Fibroblast of skin of left quadriceps (primary cell): ENCODE results near the gene CEP104.

ENCODE experiments used
- DNase-seq, 2 experiments: peaks; one replicate each; pipeline ENCODE4 v3.0.0-alpha.2; 2013; ENCODE audit warnings: low read depth in 2 of 2

The CEP104 gene

DNA sequence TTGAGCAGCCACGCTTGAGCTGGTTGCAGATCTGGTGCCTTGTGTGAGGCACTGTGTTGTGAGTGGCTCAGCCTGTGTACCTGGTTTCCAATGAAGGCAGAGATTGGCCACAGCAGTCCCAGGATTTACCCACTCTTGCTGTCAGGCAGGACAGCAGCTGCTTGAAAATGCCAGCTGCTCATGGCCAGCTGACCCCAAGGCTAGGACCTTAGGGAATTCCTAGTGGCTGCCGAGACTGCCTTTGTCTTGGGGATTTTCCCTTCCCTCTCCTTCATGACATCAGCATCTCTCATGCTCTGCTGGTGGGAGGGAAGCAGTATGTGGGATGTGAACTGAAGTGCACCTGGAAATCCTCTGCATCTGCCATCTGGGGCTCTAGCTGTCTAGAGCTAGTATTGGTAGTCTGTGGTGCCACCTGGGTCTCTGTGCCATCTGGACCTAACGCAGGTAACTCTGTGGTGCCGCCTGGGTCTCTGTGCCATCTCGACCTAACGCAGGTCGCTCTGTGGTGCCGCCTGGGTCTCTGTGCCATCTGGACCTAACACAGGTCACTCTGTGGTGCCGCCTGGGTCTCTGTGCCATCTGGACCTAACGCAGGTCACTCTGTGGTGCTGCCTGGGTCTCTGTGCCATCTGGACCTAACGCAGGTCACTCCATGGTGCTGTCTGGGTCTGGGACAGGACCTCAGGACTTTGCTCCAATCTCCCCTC, 56.9 kb downstream of the CEP104 start:
- no peak for DNase-seq

DNA sequence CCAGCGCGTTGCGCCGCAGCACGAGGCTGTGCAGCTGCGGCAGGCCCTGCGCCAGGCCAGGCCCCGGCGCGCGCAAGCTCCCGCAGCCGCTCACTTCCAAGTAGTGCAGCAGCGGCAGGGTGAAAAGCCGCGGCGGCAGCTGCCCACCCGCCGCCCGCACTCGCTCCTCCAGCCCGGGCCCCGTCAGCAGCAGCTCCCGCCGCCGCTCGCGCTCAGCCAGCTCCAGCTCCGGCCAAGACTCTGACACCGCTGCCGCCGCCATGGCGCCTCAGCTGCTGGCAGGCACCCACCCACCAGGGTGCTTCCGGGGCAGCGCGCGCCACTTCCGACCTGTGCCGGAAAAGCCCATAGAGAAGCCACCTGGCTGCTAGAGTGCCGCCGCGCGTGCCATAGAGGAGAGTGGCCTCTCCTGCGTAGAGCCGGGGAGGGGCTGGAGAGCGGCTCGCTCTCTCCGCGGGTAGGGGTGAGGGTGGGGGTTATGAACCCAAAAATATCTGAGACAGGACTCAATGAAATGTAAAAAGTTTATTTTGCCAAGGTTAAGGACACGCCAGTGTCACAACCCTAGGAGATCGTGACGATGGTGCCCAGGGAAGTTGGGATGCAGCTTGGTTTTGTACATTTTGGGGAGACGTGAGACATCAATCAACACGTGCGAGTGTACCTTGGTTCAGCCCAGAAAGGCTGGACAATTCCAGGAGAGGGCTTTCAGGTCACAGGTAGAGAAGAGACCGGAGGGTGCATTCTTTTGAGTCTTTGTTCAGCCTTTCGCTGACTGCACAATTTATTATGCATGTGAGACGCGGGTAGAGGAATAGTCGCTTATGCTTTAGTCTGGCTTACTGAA, 60.6 kb downstream of the CEP104 start, which contains the start of gene LRRC47:
Gene LRRC47 (minus strand): TSS at position 284 of the 847 bp plus-strand sequence. CDS start 22 bp downstream, at position 262.
- DNase-seq: peak; percentile 68 to 77

DNA sequence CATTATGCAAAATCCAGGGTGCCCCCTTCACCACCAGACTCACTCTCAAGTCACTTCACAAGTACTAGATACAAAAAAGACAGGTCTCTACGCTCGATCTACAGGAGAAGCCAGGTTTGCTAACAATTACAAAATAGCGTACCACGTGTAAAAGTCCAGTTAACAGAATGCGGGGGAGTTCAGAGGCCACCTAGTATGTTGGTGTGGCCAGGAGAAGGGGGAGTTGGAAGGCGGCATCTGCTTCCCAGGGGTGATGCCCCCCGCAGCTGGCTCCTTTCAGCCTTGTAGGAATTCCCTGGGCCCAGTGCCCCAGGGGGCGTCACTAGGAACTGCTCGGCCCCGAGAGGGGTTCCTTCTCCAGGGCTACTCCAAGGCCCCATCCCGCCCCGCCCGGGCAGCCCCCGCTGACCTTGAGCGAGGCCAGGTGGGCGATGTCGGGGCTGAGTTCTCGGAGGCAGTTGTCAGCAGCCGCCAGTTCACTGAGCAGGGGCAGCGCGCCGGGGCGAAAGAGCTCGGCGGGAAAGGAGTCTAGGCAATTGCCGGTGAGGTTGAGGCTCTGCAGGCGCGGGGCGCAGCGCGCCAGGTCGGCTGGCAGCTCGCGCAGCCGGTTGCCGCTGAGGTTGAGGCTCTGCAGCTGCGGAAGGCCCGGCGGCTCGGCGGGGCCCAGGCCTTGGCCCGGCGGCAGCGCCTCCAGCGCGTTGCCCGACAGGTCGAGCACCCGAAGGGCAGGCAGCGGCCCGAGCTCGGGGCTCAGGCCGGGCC, 61.4 kb downstream of the CEP104 start:
- no peak for DNase-seq

DNA sequence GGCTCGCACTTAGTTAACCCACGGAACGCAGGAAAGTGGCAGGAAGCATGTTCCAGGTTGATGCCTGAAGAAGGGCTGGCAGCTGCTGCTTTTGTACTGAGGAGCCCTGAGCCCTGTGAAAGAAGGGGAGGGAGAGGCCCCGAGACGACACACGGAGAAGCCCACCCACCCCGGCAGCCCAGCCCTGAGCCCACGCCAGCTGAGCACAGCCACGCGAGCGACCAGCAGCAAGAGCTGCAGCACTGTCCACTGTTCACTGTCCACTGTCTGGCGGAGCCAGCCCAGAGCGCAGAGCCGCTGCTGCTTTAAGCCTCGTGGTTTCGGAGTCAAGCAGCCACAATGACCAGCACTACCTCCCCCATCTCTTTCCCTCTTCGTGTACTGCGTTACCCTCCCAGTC, 66.1 kb downstream of the CEP104 start:
- DNase-seq: no peak

DNA sequence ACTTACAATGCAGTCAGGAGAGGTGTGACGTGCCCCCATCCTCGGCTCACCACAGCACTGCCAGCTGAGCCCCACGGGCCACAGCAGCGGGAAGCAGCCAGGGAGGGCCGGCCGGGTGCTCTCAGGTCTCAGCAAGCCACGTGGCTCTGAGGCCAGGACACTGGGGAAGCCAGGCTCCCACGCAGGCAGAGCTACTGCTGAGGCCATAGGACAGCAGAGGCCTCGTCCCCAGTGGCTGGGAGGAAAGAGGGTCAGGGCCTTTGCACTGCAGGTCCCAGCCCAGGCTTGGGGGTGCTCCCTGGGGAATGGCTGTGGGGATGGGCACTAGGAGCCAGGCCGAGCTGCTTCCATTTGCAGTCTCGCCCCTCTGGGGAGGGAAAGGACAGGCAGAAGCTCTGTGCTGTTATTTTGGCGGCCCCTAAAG, 66.5 kb downstream of the CEP104 start:
- no peak for DNase-seq

DNA sequence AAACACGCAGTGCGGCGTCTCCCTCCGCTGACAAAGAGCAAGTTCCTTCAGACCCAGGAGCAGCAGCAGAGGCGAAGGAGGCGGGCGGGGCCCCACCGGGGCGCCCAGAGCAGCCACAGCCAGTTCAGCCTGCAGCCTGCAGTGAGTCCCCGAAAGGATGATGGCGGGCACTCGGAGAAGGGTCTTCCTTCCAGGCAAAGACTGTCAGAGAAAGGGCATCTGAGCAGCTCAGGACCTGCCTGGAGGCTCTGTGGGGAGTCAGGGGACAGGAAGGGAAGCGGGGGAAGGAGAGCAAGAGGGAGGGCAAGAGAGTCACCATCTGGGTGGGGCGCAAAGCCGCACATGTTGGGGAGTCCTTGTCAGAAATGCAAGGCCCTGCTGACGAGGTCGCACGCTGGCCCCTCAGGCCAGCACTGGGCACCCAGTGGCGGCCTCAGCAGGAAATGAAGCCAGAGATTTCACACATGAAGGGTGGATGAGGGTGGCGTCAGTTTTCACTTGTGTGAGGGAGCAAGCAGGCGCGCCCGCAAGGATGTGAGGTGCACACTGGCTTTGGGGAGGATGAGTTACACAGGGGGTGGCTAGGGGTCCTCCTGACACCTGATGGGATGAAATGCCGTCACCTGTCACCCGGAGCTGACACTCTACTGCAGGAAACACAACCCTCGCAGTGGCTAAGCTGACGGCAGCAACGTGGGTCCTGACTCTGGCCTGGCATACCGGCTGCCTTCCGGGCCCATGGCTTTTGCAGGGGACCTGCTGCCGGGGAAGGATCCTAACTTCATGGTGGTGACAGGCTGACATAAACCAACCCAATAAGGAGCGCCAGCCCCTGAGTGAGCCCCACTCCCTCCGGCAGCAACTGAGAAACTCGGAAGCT, 67.3 kb downstream of the CEP104 start:
- DNase-seq: no peak

DNA sequence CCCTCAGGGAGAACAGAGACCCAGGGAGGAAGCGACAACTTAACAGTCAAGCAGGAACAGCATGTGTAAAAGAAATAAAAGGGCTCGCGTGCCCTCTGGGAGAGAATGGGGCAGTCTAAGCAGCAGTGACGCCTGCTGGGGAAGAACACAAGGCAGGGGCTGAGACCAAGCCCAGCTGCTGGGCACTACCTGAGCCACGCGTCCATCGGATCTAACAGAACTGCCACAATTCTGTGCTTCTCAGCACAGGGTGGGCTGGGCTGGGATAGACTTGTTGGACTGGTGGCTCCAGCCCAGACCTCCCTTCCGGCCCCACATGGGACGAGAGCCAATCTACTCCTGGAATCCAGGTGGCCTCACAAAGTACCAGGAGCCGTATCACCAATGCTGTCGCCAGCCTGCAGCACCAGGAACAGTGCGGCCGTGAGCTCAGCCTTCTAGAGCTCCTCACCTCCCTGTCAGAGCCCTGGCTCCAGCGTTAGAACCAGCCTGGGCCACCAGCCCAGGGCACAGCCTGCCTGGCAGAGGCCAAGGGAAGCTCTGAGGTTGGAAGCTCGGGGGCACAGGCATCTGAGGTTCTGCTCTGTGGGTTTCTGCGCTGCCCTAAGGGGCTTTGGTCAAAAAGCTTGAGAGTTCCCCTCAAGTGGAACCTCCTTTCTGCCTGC, 68.1 kb downstream of the CEP104 start:
- no peak for DNase-seq

DNA sequence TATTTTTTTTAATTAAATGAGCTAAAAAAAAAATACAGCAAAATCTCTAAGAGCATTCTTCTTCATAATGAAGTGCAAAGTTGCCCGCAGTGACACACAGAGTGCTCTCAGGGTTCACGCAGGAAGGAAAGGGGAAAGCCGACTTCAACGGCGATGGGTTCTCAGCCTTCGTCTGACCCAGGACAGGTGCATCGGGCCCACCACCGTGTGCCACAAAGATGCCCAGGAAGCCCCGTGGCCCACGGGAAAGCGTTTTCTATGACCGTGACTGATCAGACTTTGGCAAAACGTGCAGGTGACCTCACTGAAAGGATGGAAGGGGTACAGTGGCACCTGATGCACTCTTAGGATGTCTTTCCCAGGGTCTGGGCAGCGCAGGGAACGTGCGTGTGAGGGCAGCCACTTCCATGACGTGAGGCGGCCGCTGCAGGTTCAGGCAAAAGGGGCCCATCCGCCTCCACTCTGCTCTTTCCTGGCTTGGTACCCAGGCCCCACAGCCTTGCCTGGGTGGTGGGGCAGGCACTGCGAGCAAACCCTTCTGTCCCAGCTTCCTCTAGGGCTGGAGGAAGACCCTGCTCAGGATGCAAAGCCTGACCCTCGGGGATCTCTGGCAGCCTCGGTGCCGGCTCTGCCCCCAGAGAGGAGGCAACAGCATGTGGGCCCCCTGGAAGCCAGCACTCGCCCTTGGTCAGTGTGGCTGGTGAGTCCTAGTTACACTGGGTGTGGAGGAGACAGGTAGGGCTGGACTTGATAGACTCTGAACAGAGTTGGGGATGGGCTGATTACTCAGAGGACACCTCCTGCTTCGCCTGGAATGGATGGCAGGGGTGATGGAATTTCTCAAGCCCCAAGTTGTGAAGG, 69.0 kb downstream of the CEP104 start:
- no peak for DNase-seq

DNA sequence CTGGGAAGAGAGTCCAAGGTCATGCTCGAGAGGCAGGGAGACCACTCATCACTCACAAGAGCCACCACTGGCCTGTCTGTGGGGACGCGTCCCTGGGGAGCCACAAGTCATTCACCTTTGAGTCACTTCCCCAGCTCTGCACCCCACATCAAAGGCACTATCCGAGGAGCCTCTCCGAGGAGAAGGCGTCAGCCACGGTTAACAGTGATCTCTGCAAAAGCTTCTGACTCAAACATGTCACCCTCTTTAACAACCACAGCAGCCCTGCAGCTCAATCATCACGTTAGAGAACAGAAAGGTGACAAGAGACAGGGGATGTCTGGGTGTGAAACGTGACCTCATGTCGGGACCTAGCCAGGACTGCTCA, 69.7 kb downstream of the CEP104 start:
- DNase-seq: no peak

DNA sequence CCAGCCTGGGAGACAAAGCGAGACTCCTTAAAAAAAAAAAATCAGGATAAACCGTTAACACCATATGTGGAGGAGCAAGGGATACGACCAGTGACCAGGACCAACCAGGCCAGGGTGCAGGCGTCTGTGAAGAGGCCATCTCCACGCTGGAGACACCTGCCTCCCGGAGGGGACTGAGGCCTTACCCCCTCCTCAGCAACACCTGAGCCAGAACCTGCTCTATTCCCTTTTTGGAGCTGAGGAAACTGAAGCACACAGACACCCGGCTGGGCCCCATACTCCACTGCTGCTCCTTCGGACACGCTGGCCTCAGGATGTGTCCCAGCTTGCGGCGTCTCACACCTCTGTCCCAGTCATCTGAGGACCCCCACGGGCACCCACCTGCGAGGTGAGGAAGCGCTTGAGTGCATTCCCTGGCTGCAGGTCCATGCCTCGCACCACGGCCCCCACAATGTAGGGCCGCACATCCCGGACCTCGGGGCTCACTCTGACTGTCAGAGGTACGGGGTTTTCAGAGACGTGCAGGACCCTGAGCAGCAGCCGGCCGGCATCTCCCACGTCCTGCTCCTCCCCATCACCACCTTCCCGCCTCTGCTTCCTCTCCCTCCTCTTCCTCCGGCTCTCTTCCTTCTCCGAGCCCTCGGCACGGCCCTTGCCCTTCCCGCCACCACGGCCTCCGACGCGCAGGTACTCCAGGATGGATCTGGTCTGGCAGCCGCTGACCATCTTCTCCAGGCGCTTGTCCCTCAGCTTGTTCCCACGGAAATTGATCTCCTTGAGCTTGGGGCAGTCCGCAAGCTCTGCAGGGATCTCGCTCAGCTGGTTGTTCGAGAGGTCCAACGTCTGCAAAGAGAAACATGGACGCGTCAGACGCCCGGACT, 70.3 kb downstream of the CEP104 start:
- no peak for DNase-seq

DNA sequence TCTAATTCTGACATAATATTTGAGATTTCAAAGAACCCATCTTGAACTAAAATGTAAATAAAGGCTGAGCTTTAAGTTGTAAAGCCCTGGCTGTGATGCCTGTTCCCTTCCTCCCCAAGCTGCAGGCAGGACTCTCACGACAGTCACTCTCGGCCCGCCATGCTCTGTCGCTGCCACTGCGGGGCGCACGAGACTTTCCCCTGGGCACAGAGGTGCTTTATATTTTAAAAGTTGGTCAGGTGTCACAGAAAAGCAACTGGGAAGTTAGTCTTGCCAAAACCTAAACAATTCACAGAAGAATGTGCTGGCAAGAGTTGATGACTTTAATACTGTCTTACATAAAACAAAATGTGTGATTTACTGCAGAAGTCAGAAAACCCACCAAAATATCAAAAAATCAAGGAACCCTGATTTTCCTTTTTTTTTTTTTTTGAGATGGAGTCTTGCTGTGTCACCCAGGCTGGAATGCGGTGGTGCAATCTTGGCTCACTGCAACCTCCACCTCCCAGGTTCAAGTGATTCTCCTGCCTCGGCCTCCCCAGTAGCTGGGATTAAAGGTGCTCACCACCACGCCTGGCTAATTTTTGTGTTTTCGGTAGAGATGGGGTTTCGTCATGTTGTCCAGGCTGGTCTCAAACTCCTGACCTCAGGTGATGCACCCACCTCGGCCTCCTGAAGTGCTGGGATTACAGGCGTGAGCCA, 71.4 kb downstream of the CEP104 start:
- no peak for DNase-seq

DNA sequence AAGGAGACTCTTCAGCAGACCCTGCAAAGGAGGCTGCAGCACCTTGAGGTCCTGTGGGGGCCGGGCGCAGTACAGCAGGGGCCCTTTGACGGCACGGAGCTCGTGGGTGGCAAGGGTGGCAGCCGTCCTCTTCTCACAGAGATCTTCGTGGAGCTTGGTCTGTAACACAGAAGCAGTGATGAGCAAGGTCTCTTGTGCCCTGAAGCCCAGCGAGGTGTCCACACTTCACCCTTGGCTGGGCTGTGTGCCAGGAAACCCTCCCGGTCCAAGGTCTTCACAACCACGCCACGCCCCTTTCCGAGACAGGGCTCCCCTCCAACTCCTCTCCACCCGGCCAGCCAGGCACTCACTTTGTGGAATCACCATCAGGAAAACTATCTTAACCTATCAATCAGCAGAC, 72.0 kb downstream of the CEP104 start:
- DNase-seq: no peak

DNA sequence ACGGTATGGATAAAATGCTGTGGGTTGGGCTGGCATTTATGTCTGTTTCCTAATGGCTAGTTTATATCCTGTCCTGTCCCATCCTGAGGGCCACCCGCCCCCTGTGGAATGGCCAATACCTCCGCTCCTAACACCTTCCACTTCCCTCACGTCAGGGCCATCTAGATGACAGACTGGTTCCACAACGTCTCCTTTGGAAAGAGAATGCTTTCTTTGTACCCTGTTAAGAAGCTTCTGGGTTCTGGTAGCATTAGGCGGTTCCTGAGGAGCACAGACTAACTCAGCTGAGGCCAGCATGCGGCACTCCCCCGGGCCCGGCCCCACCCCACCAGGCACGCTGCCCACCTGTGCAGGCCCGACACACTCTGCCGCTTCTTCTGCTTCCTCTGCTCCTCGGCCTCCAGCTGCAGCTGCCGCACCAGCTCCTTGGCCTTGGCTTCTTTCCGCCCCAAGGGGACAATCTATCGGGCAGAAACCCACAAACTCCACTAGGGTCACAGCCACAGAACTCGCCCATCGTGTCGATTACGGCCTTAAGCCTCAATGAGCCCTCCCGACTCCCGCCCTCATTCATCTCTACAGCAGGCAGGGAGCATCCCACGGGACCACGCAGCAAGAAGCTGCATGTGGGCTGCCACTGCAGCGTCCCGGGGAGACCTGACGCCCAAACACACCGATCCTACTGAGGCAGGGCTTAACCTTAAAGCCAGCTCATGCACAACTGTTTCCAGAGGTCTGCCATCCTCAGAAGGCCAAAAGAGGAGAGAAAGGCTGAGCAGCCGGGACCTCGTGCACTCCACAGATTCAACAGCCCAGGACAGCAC, 73.1 kb downstream of the CEP104 start:
- no peak for DNase-seq

DNA sequence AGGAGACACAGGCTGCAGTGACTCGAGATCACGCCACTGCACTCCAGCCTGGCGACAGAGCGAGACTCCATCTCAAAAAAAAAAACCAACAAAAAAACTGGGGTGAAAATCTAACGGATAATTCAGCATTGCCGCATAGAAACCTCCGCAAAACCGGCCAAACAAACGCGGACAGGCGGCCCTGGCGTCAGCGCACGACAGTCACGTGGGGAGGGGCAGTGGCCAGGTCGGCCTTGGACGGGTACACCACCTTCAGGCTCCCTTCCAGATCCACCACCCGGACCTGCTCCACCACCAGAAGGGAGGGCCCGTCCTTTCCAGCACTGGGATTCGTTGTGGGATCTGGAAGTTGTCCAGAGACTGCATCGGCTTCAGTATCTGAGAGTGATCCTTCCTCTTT, 76.1 kb downstream of the CEP104 start:
- DNase-seq: no peak

DNA sequence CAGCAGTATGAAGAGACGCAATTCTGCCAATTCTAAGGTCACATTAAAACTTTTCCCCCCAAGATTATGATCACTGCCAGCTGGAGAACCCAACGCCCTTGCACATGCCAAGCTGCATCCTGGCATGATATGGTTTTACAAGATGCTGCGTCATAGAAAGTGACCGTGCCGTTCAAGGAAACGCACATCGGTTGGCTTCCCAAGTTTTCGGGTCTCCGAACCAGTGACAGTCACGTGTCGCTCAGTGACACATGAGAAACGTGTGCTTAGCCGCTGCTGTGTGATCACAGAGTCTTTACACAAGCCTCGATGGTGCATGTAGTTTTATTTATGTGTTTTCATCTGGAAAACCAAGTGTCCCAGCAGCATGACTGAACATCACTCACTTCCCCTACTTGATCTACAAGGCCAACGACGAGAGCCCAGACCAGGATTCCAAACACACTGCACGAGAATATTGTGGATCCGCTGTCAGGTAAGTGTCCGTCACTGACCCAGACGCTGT, 77.0 kb downstream of the CEP104 start:
- no peak for DNase-seq

DNA sequence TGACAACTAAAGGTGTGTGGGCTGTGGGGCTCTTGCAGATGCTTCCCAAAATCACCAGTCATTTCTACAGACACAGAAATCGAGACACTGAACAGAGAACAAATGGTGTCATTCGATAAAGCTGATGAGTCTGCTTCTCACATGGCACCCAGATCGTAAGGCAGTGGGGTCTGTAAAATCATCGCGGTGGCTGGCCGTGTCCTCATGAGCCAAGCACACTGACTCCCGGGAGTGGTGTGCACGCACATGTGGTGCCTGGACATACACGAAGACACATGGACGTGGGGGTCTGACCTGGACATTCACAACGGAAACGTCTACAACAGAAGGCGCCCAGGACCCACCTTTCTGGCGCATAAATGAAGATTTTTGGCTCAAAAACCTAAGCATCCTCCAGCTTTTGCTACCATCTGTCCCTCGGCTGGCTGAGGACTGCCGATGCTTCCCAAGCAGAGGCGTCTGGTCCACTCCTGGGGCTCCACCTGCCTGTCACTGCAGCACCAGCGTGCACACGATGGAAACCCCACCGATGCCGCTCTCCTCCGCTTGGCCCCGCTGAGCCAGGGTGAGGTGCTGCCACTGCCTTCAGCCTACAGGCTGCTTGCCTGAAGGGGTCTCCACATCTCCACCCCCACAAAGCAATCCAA, 77.6 kb downstream of the CEP104 start:
- no peak for DNase-seq
